ENCODE results near the gene DLK2.

Gene DLK2

GRCh38 chr6:43450699-43451131 lies 4.6 kb downstream of the DLK2 start:
- no peaks in the 10 kb centered on the region for H3K9me3 ChIP-seq (ENCODE audit: control insufficient read depth, low read depth, low read length)
- peaks cover 19% of the 10 kb centered on the region for H3K27me3 ChIP-seq (ENCODE audit: control insufficient read depth, insufficient read depth, low read length)
- H3K4me3 ChIP-seq (ENCODE audit: low read length) = no peak overlapping the region
- no peak overlapping the region for H3K27ac ChIP-seq (ENCODE audit: low read length)
- H3K36me3 ChIP-seq (ENCODE audit: control insufficient read depth, low read depth, low read length) = peaks cover 21% of the 10 kb centered on the region
- H3K9ac ChIP-seq (ENCODE audit: low read length) = no peak overlapping the region
- H3K4me1 ChIP-seq (ENCODE audit: control insufficient read depth, low read depth, low read length) = no peaks in the 10 kb centered on the region

GRCh38 chr6:43448916-43449315 lies 6.4 kb downstream of the DLK2 start:
- Histone ChIP-seq H3K36me3 (ENCODE audit: control insufficient read depth, low read depth, low read length) (peaks cover 25% of the 10 kb centered on the region), H3K4me3 (ENCODE audit: low read length) (no peak overlapping the region), H3K27me3 (ENCODE audit: control insufficient read depth, insufficient read depth, low read length) (peaks cover 3% of the 10 kb centered on the region), H3K9me3 (ENCODE audit: control insufficient read depth, low read depth, low read length) (no peaks in the 10 kb centered on the region), H3K27ac (ENCODE audit: low read length) (no peak overlapping the region), H3K9ac (ENCODE audit: low read length) (no peak overlapping the region), H3K4me1 (ENCODE audit: control insufficient read depth, low read depth, low read length) (no peaks in the 10 kb centered on the region)

- H3K4me1 ChIP-seq (ENCODE audit: control insufficient read depth, low read depth, low read length) = no peaks in the 10 kb centered on the region
- no peak overlapping the region for H3K27ac ChIP-seq (ENCODE audit: low read length)
- H3K9me3 ChIP-seq (ENCODE audit: control insufficient read depth, low read depth, low read length) = no peaks in the 10 kb centered on the region
- H3K36me3 ChIP-seq (ENCODE audit: control insufficient read depth, low read depth, low read length) = peaks cover 27% of the 10 kb centered on the region
- no peak overlapping the region for H3K4me3 ChIP-seq (ENCODE audit: low read length)
- no peaks in the 10 kb centered on the region for H3K27me3 ChIP-seq (ENCODE audit: control insufficient read depth, insufficient read depth, low read length)
- no peak overlapping the region for H3K9ac ChIP-seq (ENCODE audit: low read length)
These were observed 7.7 kb downstream of the DLK2 start for GRCh38 chr6:43447604-43448003.

GRCh38 chr6:43445576-43445975 lies 9.8 kb downstream of the DLK2 start:
- no peak overlapping the region for H3K4me3 ChIP-seq (ENCODE audit: low read length)
- H3K9me3 ChIP-seq (ENCODE audit: control insufficient read depth, low read depth, low read length) = no peaks in the 10 kb centered on the region
- H3K9ac ChIP-seq (ENCODE audit: low read length) = no peak overlapping the region
- no peaks in the 10 kb centered on the region for H3K27me3 ChIP-seq (ENCODE audit: control insufficient read depth, insufficient read depth, low read length)
- no peak overlapping the region for H3K27ac ChIP-seq (ENCODE audit: low read length)
- peaks cover 31% of the 10 kb centered on the region for H3K36me3 ChIP-seq (ENCODE audit: control insufficient read depth, low read depth, low read length)
- H3K4me1 ChIP-seq (ENCODE audit: control insufficient read depth, low read depth, low read length) = no peaks in the 10 kb centered on the region

GRCh38 chr6:43444582-43444981 lies 10.8 kb downstream of the DLK2 start:
- H3K36me3 ChIP-seq (ENCODE audit: control insufficient read depth, low read depth, low read length) = peaks cover 23% of the 10 kb centered on the region
- no peaks in the 10 kb centered on the region for H3K27me3 ChIP-seq (ENCODE audit: control insufficient read depth, insufficient read depth, low read length)
- no peak overlapping the region for H3K27ac ChIP-seq (ENCODE audit: low read length)

GRCh38 chr6:43444036-43444435 lies 11.3 kb downstream of the DLK2 start:
- H3K27me3 ChIP-seq (ENCODE audit: control insufficient read depth, insufficient read depth, low read length) = no peaks in the 10 kb centered on the region
- no peak overlapping the region for H3K27ac ChIP-seq (ENCODE audit: low read length)
- no peak overlapping the region for H3K4me3 ChIP-seq (ENCODE audit: low read length)
- H3K4me1 ChIP-seq (ENCODE audit: control insufficient read depth, low read depth, low read length) = no peaks in the 10 kb centered on the region
- no peaks in the 10 kb centered on the region for H3K9me3 ChIP-seq (ENCODE audit: control insufficient read depth, low read depth, low read length)
- no peak overlapping the region for H3K9ac ChIP-seq (ENCODE audit: low read length)
- H3K36me3 ChIP-seq (ENCODE audit: control insufficient read depth, low read depth, low read length) = peaks cover 20% of the 10 kb centered on the region

More at GRCh38 chr6:43444582-43444981, 10.8 kb downstream of the DLK2 start:
- Histone ChIP-seq H3K9me3 (ENCODE audit: control insufficient read depth, low read depth, low read length) (no peaks in the 10 kb centered on the region), H3K4me1 (ENCODE audit: control insufficient read depth, low read depth, low read length) (no peaks in the 10 kb centered on the region), H3K4me3 (ENCODE audit: low read length) (no peak overlapping the region), H3K9ac (ENCODE audit: low read length) (no peak overlapping the region)

- Histone ChIP-seq H3K9me3 (ENCODE audit: control insufficient read depth, low read depth, low read length) (no peaks in the 10 kb centered on the region), H3K36me3 (ENCODE audit: control insufficient read depth, low read depth, low read length) (peaks cover 17% of the 10 kb centered on the region), H3K4me3 (ENCODE audit: low read length) (no peak overlapping the region), H3K9ac (ENCODE audit: low read length) (no peak overlapping the region), H3K27ac (ENCODE audit: low read length) (no peak overlapping the region), H3K4me1 (ENCODE audit: control insufficient read depth, low read depth, low read length) (no peaks in the 10 kb centered on the region), H3K27me3 (ENCODE audit: control insufficient read depth, insufficient read depth, low read length) (no peaks in the 10 kb centered on the region)
These were observed 12.4 kb downstream of the DLK2 start for GRCh38 chr6:43442935-43443334.

GRCh38 chr6:43437700-43438099 lies 17.6 kb downstream of the DLK2 start:
- Histone ChIP-seq H3K27ac (ENCODE audit: low read length) (no peak overlapping the region), H3K4me1 (ENCODE audit: control insufficient read depth, low read depth, low read length) (no peaks in the 10 kb centered on the region), H3K4me3 (ENCODE audit: low read length) (no peak overlapping the region), H3K27me3 (ENCODE audit: control insufficient read depth, insufficient read depth, low read length) (no peaks in the 10 kb centered on the region), H3K36me3 (ENCODE audit: control insufficient read depth, low read depth, low read length) (peaks cover 8% of the 10 kb centered on the region), H3K9me3 (ENCODE audit: control insufficient read depth, low read depth, low read length) (no peaks in the 10 kb centered on the region), H3K9ac (ENCODE audit: low read length) (no peak overlapping the region)

GRCh38 chr6:43436577-43437282 lies 18.6 kb downstream of the DLK2 start:
- Histone ChIP-seq H3K36me3 (ENCODE audit: control insufficient read depth, low read depth, low read length) (peaks cover 7% of the 10 kb centered on the region), H3K4me1 (ENCODE audit: control insufficient read depth, low read depth, low read length) (no peaks in the 10 kb centered on the region), H3K9ac (ENCODE audit: low read length) (no peak overlapping the region), H3K4me3 (ENCODE audit: low read length) (no peak overlapping the region), H3K9me3 (ENCODE audit: control insufficient read depth, low read depth, low read length) (no peaks in the 10 kb centered on the region), H3K27me3 (ENCODE audit: control insufficient read depth, insufficient read depth, low read length) (no peaks in the 10 kb centered on the region), H3K27ac (ENCODE audit: low read length) (no peak overlapping the region)

- no peaks in the 10 kb centered on the region for H3K4me1 ChIP-seq (ENCODE audit: control insufficient read depth, low read depth, low read length)
- no peaks in the 10 kb centered on the region for H3K9me3 ChIP-seq (ENCODE audit: control insufficient read depth, low read depth, low read length)
- no peak overlapping the region for H3K27ac ChIP-seq (ENCODE audit: low read length)
- peaks cover 4% of the 10 kb centered on the region for H3K36me3 ChIP-seq (ENCODE audit: control insufficient read depth, low read depth, low read length)
- no peak overlapping the region for H3K9ac ChIP-seq (ENCODE audit: low read length)
- no peaks in the 10 kb centered on the region for H3K27me3 ChIP-seq (ENCODE audit: control insufficient read depth, insufficient read depth, low read length)
- H3K4me3 ChIP-seq (ENCODE audit: low read length) = no peak overlapping the region
These were observed 19.5 kb downstream of the DLK2 start for GRCh38 chr6:43435682-43436437.

GRCh38 chr6:43434943-43435342 lies 20.4 kb downstream of the DLK2 start:
- Histone ChIP-seq H3K4me1 (ENCODE audit: control insufficient read depth, low read depth, low read length) (no peaks in the 10 kb centered on the region), H3K9ac (ENCODE audit: low read length) (no peak overlapping the region), H3K36me3 (ENCODE audit: control insufficient read depth, low read depth, low read length) (peaks cover 4% of the 10 kb centered on the region), H3K27me3 (ENCODE audit: control insufficient read depth, insufficient read depth, low read length) (no peaks in the 10 kb centered on the region), H3K27ac (ENCODE audit: low read length) (no peak overlapping the region), H3K9me3 (ENCODE audit: control insufficient read depth, low read depth, low read length) (no peaks in the 10 kb centered on the region), H3K4me3 (ENCODE audit: low read length) (no peak overlapping the region)

Data from iPS-18a (cell line).